ENCODE data around the gene TSPAN17.

The TSPAN17 gene

GRCh38 chr5:176704355-176704754 is 57.1 kb downstream of the TSPAN17 start:
- Histone ChIP-seq H3K4me3 (ENCODE audit: low read depth in 1 of 2, low read length in 1 of 2) (no peak overlapping the region), H3K4me1 (ENCODE audit: control insufficient read depth in 1 of 2, insufficient read depth in 1 of 2, low read depth in 1 of 2, low read length in 1 of 2) (no peaks in the 10 kb centered on the region), H3K27me3 (peaks cover 90% of the 10 kb centered on the region), H3K9me3 (no peaks in the 10 kb centered on the region), H3K36me3 (no peaks in the 10 kb centered on the region), H3K27ac (no peak overlapping the region)
- no peak for TF ChIP-seq CTCF (IDR thresholded peaks at IDR 0.05)

- TF ChIP-seq CTCF (IDR thresholded peaks at IDR 0.05): no peak
- Histone ChIP-seq H3K9me3 (no peaks in the 10 kb centered on the region), H3K4me1 (ENCODE audit: control insufficient read depth in 1 of 2, insufficient read depth in 1 of 2, low read depth in 1 of 2, low read length in 1 of 2) (no peaks in the 10 kb centered on the region), H3K27ac (no peak overlapping the region), H3K4me3 (ENCODE audit: low read depth in 1 of 2, low read length in 1 of 2) (no peak overlapping the region), H3K36me3 (no peaks in the 10 kb centered on the region), H3K27me3 (peaks cover 91% of the 10 kb centered on the region)
These were observed 57.5 kb downstream of the TSPAN17 start for GRCh38 chr5:176704817-176705216.

Data from neutrophil (primary cell).